GM12873 (cell line): ENCODE results near the gene NCOA1.

Experiments
- TF ChIP-seq, protein P1 (sequence below): IDR thresholded peaks from 2 replicates; pipeline ENCODE4 v1.5.1; 2012; ENCODE audit warnings: low read depth, mild to moderate bottlenecking, moderate library complexity, low read length, control low read depth; ENCODE audit not compliant: insufficient read depth; ENCODE audit errors: missing control alignments

The NCOA1 gene

GRCh38 chr2:24657818-24658217 lies 166.8 kb downstream of the NCOA1 start:
- TF ChIP-seq, protein P1, sequence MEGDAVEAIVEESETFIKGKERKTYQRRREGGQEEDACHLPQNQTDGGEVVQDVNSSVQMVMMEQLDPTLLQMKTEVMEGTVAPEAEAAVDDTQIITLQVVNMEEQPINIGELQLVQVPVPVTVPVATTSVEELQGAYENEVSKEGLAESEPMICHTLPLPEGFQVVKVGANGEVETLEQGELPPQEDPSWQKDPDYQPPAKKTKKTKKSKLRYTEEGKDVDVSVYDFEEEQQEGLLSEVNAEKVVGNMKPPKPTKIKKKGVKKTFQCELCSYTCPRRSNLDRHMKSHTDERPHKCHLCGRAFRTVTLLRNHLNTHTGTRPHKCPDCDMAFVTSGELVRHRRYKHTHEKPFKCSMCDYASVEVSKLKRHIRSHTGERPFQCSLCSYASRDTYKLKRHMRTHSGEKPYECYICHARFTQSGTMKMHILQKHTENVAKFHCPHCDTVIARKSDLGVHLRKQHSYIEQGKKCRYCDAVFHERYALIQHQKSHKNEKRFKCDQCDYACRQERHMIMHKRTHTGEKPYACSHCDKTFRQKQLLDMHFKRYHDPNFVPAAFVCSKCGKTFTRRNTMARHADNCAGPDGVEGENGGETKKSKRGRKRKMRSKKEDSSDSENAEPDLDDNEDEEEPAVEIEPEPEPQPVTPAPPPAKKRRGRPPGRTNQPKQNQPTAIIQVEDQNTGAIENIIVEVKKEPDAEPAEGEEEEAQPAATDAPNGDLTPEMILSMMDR: no peak

- TF ChIP-seq, protein P1: no peak
Observed at GRCh38 chr2:24658531-24659202, 167.6 kb downstream of the NCOA1 start.

- TF ChIP-seq, protein P1: no peak
Observed at GRCh38 chr2:24659862-24660261, 168.8 kb downstream of the NCOA1 start.

DNA sequence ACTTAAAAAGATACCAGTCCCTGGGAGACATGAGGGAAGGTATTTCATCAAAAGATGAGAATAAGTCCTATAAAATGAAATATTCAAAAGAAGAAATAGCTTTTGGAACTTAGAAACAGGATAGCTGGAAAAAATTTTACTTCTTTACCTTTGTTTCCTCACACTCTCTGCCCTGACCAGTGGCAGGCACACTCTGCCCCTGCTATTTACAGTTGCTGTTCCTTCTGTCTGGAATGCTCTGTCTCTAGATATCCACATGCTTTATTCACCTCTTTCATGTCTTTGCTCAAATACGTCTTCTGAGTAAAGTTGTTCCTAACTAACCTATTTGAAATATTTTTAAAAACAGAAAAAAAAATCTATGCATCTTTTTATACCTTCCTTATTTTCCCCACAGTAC lies 176.5 kb downstream of the NCOA1 start:
- TF ChIP-seq, protein P1: no peak

DNA sequence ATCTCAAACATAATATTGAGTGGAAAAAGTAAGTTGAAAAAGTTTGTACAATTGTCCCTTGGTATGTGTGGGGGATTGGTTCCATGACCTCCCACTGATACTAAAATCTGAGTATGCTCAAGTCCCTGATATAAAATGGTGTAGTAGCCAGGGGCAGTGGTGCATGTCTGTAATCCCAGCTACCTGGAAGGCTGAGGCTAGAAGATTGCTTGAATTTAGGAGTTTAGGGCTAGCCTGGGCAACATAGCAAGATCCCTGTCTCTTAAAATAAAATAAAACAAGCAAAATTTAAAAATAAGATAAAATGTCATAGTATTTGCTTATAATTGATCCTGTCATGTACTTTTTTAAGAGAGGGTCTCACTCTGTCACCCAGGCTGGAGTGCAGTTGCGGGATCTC lies 180.2 kb downstream of the NCOA1 start:
- TF ChIP-seq, protein P1: no peak

DNA sequence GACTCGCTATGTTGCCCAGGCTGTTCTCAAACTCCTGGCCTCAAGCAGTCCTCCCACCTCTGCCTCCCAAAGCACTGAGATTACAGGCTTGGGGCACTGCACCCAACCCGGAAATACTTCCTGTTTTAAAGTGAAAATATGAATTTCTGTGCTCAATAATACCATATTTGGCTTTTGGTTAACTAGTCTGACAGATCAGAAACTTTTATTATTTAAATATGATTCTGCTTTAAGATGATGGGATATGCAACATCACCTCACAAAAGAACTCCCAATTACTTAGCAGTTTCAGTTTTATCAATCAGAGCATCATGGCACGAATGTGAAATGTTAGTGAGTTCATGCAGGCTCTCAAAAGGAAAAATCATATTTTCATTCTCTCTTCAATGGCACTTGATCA lies 181.5 kb downstream of the NCOA1 start:
- TF ChIP-seq, protein P1: no peak

GRCh38 chr2:24675338-24675737 lies 184.3 kb downstream of the NCOA1 start:
- TF ChIP-seq, protein P1: no peak
